COLO668 (cell line): ENCODE data around the gene DOLPP1.
"Not testable (repeated sequence)": the region's sequence is repeated elsewhere in the genome, so short reads cannot be mapped to it uniquely, and the experiment has no call there.

Experiments
- DNase-seq: peaks from one replicate; lab custom pipeline; 2025; ENCODE audit not compliant: unreplicated experiment; lab: John Stamatoyannopoulos, UW

Gene DOLPP1

GRCh38 chr9:129109952-129110739 is 29.2 kb downstream of the DOLPP1 start:
- no peak for DNase-seq

- peak; percentile 95 for DNase-seq
Measured at GRCh38 chr9:129110740-129111527, 30.0 kb downstream of the DOLPP1 start, which contains the start of the genes CRAT and PTPA. TSS of gene CRAT (minus strand) at chr9:129110793. CDS start at chr9:129110509, 284 bp downstream. TSS of gene PTPA (plus strand) at chr9:129111415. CDS start at chr9:129111601, 186 bp downstream.

- DNase-seq: peak; percentile 25
Measured at GRCh38 chr9:129111528-129112151, 30.7 kb downstream of the DOLPP1 start.

GRCh38 chr9:129112526-129112925 is 31.6 kb downstream of the DOLPP1 start:
- DNase-seq: not testable (repeated sequence)

- DNase-seq: no peak
Measured at GRCh38 chr9:129113645-129114304, 32.9 kb downstream of the DOLPP1 start.

GRCh38 chr9:129118799-129119198 is 37.9 kb downstream of the DOLPP1 start:
- DNase-seq: no peak

GRCh38 chr9:129121483-129121882 is 40.6 kb downstream of the DOLPP1 start:
- DNase-seq: no peak

GRCh38 chr9:129122133-129122532 is 41.2 kb downstream of the DOLPP1 start:
- DNase-seq: no peak

GRCh38 chr9:129122976-129123375 is 42.1 kb downstream of the DOLPP1 start:
- not testable (repeated sequence) for DNase-seq

GRCh38 chr9:129124506-129125069 is 43.7 kb downstream of the DOLPP1 start:
- DNase-seq: no peak

- no peak for DNase-seq
Measured at GRCh38 chr9:129125478-129125877, 44.6 kb downstream of the DOLPP1 start.

- DNase-seq: no peak
Measured at GRCh38 chr9:129126749-129127618, 46.1 kb downstream of the DOLPP1 start.

- DNase-seq: no peak
Measured at GRCh38 chr9:129128689-129129088, 47.8 kb downstream of the DOLPP1 start.

- DNase-seq: not testable (repeated sequence)
Measured at GRCh38 chr9:129130271-129130670, 49.4 kb downstream of the DOLPP1 start.

- DNase-seq: no peak
Measured at GRCh38 chr9:129130791-129131190, 49.9 kb downstream of the DOLPP1 start.

- peak; percentile 53 for DNase-seq
Measured at GRCh38 chr9:129131300-129132145, 50.6 kb downstream of the DOLPP1 start.

- no peak for DNase-seq
Measured at GRCh38 chr9:129133082-129133481, 52.2 kb downstream of the DOLPP1 start.

- no peak for DNase-seq
Measured at GRCh38 chr9:129135476-129135875, 54.6 kb downstream of the DOLPP1 start.
